GM19025 (cell line): ENCODE data around the gene NEK8.
"Not testable (repeated sequence)": the region's sequence is repeated elsewhere in the genome, so short reads cannot be mapped to it uniquely, and the experiment has no call there.

Source experiments
- ATAC-seq: cut with Tn5 transposase; IDR thresholded peaks from one replicate; pipeline ENCODE4 v1.9.1; 2021; ENCODE audit warnings: mild to moderate bottlenecking, low read depth, moderate library complexity; ENCODE audit not compliant: unreplicated experiment

Gene NEK8

DNA sequence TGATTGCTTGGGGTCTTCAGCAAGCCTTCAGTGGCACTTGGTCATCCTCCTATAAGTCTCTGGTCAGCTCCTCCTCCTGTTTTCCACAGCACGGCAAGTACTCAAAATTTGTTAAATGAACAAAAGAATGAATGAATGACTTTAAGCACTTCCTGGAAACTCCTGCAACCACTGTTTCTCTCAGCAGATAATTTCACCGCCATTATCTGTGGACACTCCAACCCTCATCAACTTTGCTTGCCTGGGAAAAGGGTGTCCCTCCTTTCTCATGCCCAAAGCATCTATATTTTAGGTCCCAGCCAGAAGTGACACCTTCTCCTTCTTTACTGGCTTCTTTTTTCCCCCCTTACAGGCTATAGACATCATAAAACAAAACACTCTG lies 21.3 kb upstream of the NEK8 start:
- no peak for ATAC-seq

- peak; percentile 84 for ATAC-seq
Measured at GRCh38 chr17:28710861-28711722, 17.5 kb upstream of the NEK8 start.

- ATAC-seq = no peak
Measured at GRCh38 chr17:28711723-28712031, 16.9 kb upstream of the NEK8 start, which contains the start of gene PROCA1. TSS of gene PROCA1 (minus strand) at chr17:28711888. CDS start at chr17:28711660, 228 bp downstream.

DNA sequence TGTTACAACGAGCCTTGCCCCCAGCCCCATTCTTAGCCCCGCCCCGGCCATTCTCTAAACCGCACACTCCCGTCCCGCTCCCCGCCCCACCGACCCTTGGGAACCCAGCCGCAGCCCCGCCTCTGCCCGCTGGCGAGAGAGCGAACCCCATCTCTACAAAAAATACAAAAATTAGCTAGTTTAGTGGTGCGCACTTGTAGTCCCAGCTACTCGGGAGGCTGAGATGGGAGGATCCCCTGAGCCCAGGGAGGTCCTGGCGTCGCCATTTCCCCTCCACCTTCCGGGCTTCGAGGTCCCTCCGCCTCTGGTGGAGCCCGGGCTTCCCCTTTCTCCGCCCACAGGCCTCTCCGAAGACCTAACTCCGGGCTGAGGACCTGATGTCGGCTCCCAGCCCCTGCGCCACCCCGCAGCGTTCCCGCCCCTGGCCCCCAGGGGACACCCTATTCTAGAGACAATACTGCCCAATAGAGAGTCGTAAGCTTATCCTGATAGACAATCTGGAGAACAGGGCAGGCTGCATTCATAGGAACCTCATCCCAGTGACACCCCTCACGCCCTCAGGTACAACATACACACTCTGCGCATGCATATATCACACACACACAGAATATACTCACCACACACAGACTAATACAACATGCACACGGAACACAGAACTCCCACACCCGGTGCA lies 16.4 kb upstream of the NEK8 start:
- no peak for ATAC-seq

DNA sequence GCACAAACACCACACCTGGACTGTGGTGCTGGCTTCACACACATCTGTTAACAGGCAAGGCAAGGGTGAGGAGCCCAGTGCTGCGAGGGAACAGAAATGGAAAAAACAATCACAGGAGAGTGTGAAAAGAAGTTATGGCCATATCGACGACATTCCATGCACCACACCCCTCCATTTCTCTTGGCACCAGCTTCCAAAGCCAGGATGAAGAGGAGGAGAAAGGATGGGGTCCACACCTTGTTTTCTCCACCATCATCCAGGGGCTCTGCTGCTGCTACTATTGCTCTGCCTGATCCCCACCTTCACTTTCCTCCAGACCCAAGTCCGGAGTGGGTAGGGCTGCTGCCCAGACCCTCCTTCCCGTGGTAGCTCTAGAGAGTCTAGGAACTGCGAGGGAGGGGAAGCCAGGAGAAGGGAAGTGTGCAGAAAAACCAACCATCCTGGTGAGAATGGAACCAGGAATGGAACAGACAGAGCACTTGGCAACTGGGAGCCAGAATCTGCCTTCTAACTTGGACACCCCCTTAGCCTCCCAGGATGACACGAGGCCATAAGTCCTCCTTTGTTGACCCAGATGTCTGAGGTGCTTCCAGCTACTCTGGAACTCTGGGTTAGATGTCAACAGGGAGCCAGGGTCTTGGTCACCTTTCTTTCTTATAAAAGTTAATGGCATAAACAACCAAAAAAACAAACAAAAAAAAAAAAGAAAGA lies 15.7 kb upstream of the NEK8 start:
- no peak for ATAC-seq

GRCh38 chr17:28714281-28714680 lies 14.3 kb upstream of the NEK8 start:
- no peak for ATAC-seq

DNA sequence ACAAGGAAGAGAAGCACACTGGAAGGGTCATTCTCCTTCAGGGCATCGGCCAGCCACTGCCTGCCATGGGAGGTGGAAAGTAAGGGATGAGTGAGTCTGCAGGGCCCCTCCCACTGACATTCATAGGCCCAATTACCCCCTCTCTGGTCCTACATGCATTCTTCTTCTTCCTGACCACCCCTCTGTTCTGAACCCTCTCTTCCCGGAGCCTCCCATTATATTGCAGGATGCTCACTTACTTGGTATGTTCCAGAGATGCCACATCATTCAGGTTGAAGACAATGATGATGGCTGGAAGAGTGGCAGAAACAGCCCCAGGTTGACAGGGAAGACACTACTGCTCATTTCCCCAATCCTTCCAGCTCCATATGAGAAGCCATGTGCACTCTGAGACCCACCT lies 13.4 kb upstream of the NEK8 start:
- no peak for ATAC-seq

- ATAC-seq = no peak
Measured at GRCh38 chr17:28716740-28717577, 11.6 kb upstream of the NEK8 start.

- ATAC-seq = no peak
Measured at GRCh38 chr17:28717578-28718332, 10.8 kb upstream of the NEK8 start, which contains the start of gene RAB34. TSS of gene RAB34 (minus strand) at chr17:28717868. CDS start at chr17:28717266, 602 bp downstream.

GRCh38 chr17:28718333-28719020 lies 10.1 kb upstream of the NEK8 start:
- ATAC-seq = no peak

- ATAC-seq = no peak
Measured at GRCh38 chr17:28719021-28719433, 9.6 kb upstream of the NEK8 start.

DNA sequence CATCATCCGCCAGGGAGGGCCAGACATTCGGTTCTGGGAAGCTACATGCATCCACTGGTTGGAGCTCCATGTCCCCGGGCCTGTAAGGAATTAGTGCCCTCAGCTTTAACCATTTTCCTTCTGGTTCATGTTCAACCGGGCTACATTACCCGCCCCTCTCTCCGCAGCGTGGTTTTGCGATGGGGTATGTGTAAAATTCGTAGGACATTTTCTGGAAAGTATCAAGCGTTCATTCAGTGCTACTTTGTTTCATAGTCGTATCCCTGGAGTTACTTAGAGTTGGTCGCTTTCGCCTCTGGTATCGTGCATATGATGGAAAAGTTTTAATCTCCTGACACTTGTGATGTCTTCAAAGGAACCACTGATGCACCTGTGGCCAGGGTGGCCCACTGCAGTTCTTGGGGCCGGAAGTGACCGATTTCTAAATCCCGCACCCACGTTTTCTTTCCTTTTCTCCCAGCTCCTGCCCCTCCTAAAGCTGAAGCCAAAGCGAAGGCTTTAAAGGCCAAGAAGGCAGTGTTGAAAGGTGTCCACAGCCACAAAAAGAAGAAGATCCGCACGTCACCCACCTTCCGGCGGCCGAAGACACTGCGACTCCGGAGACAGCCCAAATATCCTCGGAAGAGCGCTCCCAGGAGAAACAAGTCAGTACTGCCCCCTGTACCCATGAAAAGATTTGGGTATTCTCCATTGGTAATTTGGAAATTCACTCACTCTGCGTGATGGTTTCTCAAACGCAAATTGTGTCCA lies 8.2 kb upstream of the NEK8 start:
- no peak for ATAC-seq

- ATAC-seq = not testable (repeated sequence)
Measured at GRCh38 chr17:28720997-28721329, 7.6 kb upstream of the NEK8 start.

- ATAC-seq = no peak
Measured at GRCh38 chr17:28722417-28723158, 6.0 kb upstream of the NEK8 start.

GRCh38 chr17:28723159-28723835 lies 5.3 kb upstream of the NEK8 start:
- ATAC-seq = no peak

GRCh38 chr17:28723836-28724499 lies 4.6 kb upstream of the NEK8 start:
- not testable (repeated sequence) for ATAC-seq
